ENCODE measurements around the gene GPR108. TPM values are rescaled to one million over a fixed set of nuclear protein-coding genes. Genes with fewer than 3 reads are reported as not detected.

GPR108 gene
- total and polyA plus RNA-seq, 2 of the 8 experiments (the other 6 are each of a cell fraction or from before 2014, with no cell fraction given): 34.9 to 46.0 TPM

- TF ChIP-seq HDAC2 (IDR thresholded peaks at IDR 0.05; ENCODE audit: borderline replicate concordance in 1 of 2, low read depth in 2 of 2, low read length in 2 of 2) (no peak), RXRA (IDR thresholded peaks at IDR 0.05; ENCODE audit: insufficient read depth, low read depth, low read length) (no peak), SAP30 (IDR thresholded peaks at IDR 0.05; ENCODE audit: insufficient read depth, insufficient replicate concordance, low read length) (no peak), SIX5 (IDR thresholded peaks at IDR 0.05; ENCODE audit: low read depth, low read length) (peak; percentile 96), CHD7 (IDR thresholded peaks at IDR 0.05; ENCODE audit: insufficient replicate concordance, low read length) (no peak)
- TF ChIP-seq, protein P1, sequence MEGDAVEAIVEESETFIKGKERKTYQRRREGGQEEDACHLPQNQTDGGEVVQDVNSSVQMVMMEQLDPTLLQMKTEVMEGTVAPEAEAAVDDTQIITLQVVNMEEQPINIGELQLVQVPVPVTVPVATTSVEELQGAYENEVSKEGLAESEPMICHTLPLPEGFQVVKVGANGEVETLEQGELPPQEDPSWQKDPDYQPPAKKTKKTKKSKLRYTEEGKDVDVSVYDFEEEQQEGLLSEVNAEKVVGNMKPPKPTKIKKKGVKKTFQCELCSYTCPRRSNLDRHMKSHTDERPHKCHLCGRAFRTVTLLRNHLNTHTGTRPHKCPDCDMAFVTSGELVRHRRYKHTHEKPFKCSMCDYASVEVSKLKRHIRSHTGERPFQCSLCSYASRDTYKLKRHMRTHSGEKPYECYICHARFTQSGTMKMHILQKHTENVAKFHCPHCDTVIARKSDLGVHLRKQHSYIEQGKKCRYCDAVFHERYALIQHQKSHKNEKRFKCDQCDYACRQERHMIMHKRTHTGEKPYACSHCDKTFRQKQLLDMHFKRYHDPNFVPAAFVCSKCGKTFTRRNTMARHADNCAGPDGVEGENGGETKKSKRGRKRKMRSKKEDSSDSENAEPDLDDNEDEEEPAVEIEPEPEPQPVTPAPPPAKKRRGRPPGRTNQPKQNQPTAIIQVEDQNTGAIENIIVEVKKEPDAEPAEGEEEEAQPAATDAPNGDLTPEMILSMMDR (IDR thresholded peaks at IDR 0.05; ENCODE audit: control extremely low read depth in 1 of 3, insufficient read depth in 1 of 3, low read depth in 1 of 3, low read length in 3 of 3): peak; percentile 55 to 75 (median 69)
These were observed 750 bp upstream of the GPR108 start (continued) for GRCh38 chr19:6737873-6738786.
